Upper lobe of left lung (tissue), 4 donors: ENCODE data around the gene NF1.

Source experiments
- POLR2A ChIP-seq, 4 donors: fragments of 450-650 bp; IDR thresholded peaks; one replicate each; pipeline ENCODE4 v1.5.1; 2016 to 2017; ENCODE audit warnings: antibody characterized with exemption in 4 of 4, mild to moderate bottlenecking in 2 of 4
- POLR2AphosphoS5 ChIP-seq, 2 donors: sonication (generic); formaldehyde crosslinking; IDR thresholded peaks; one replicate each; pipeline ENCODE4 v1.5.1; 2017; ENCODE audit warnings: antibody characterized with exemption in 2 of 2
- TF ChIP-seq, protein P1 (sequence below), 6 experiments: fragments of 450-650 bp in 4 of 6; fragments of 200-600 bp in 2 of 6; sonication (generic) in 2 of 6; IDR thresholded peaks; one replicate each; pipeline ENCODE4 v1.5.1; 2016 to 2019; ENCODE audit warnings: antibody characterized with exemption in 6 of 6

DNA sequence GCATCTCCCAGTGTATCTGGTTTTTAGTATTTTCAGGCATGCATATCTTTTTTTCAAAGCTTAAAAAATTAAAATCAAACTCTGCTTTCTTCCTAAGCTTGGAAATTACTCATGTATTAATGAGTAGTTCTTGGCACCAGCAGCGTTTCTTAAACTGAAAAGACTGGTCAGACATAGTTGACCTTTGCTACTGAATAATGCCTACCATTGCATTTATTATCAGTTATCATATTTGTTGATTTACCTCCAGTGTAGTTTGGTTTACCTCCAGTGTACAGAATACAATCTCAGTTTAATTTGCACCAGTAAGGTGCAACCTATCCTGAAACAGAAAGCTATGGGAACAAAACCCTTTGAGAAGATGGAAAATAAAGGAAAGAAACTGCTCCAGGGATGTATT lies 261.2 kb downstream of the NF1 start:
- TF ChIP-seq, protein P1, sequence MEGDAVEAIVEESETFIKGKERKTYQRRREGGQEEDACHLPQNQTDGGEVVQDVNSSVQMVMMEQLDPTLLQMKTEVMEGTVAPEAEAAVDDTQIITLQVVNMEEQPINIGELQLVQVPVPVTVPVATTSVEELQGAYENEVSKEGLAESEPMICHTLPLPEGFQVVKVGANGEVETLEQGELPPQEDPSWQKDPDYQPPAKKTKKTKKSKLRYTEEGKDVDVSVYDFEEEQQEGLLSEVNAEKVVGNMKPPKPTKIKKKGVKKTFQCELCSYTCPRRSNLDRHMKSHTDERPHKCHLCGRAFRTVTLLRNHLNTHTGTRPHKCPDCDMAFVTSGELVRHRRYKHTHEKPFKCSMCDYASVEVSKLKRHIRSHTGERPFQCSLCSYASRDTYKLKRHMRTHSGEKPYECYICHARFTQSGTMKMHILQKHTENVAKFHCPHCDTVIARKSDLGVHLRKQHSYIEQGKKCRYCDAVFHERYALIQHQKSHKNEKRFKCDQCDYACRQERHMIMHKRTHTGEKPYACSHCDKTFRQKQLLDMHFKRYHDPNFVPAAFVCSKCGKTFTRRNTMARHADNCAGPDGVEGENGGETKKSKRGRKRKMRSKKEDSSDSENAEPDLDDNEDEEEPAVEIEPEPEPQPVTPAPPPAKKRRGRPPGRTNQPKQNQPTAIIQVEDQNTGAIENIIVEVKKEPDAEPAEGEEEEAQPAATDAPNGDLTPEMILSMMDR (IDR thresholded peaks at IDR 0.05), result no peak
- TF ChIP-seq POLR2AphosphoS5 (IDR thresholded peaks at IDR 0.05) (no peak), POLR2A (IDR thresholded peaks at IDR 0.05) (no peak)
